WTC11 (cell line): ENCODE data around the gene TRIM16. TPM values are rescaled to one million over a fixed set of nuclear protein-coding genes. Genes with fewer than 3 reads are reported as not detected.
"Not testable (repeated sequence)": the region's sequence is repeated elsewhere in the genome, so short reads cannot be mapped to it uniquely, and the experiment has no call there.

ENCODE experiments used
- ATAC-seq: fragments of 200-7000 bp; cut with Tn5 transposase; 2 replicates; pipeline ENCODE4 v1.10.0; 2021; ENCODE audit warnings: mild to moderate bottlenecking, moderate library complexity
- CTCF ChIA-PET: fragments of 300-600 bp; sonication (Branson Sonifier 250); formaldehyde crosslinking; loops from one replicate; lab custom pipeline; 2021; ENCODE audit warnings: antibody characterized with exemption; lab: Charles Lee
- POLR2A ChIA-PET: fragments of 350-600 bp; sonication (Branson Sonifier 250); formaldehyde crosslinking; loops from one replicate; lab custom pipeline; 2021; ENCODE audit warnings: antibody characterized with exemption; lab: Charles Lee
- DNase-seq: peaks from one replicate; pipeline ENCODE4 v3.0.0; 2021; ENCODE audit warnings: low spot score
- H3K27ac Mint-ChIP-seq: 2 replicates; pipeline ENCODE4 v1.8.0; 2021; ENCODE audit warnings: mixed read lengths
- H3K27me3 Mint-ChIP-seq: 2 replicates; pipeline ENCODE4 v1.8.0; 2021; ENCODE audit warnings: low read depth, mild to moderate bottlenecking, moderate library complexity, mixed read lengths
- H3K36me3 Mint-ChIP-seq: 2 replicates; pipeline ENCODE4 v1.8.0; 2021; ENCODE audit warnings: mixed read lengths
- H3K4me1 Mint-ChIP-seq: 2 replicates; pipeline ENCODE4 v1.8.0; 2022; ENCODE audit warnings: mixed read lengths
- H3K4me3 Mint-ChIP-seq: 2 replicates; pipeline ENCODE4 v1.8.0; 2021; ENCODE audit warnings: mild to moderate bottlenecking, moderate library complexity, mixed read lengths
- H3K9me3 Mint-ChIP-seq: 2 replicates; pipeline ENCODE4 v1.8.0; 2021; ENCODE audit warnings: mixed read lengths
- ATF1 ChIP-seq: sonication (generic); formaldehyde crosslinking; IDR thresholded peaks from 2 replicates; pipeline ENCODE4 v1.8.1; 2023; ENCODE audit warnings: mild to moderate bottlenecking, moderate library complexity, missing genetic modification reagents
- FOXP4 ChIP-seq: sonication (generic); formaldehyde crosslinking; IDR thresholded peaks from 2 replicates; pipeline ENCODE4 v1.8.0; 2022; ENCODE audit warnings: mild to moderate bottlenecking, missing genetic modification reagents
- GTF2I ChIP-seq: fragments of 250-450 bp; sonication (Bioruptor Pico); conservative IDR thresholded peaks from 2 replicates; pipeline ENCODE4 v1.4.0; 2021; ENCODE audit warnings: mild to moderate bottlenecking
- HMGA2 ChIP-seq: fragments of 250-450 bp; sonication (Bioruptor Pico); IDR thresholded peaks from 2 replicates; pipeline ENCODE4 v1.4.0; 2021; ENCODE audit warnings: mild to moderate bottlenecking, moderate library complexity
- JAZF1 ChIP-seq: fragments of 250-450 bp; sonication (Bioruptor Pico); IDR thresholded peaks from 2 replicates; pipeline ENCODE4 v1.9.0; 2021; ENCODE audit warnings: moderate library complexity, mild to moderate bottlenecking, inconsistent platforms
- MXD4 ChIP-seq: fragments of 250-450 bp; sonication (Bioruptor Pico); IDR thresholded peaks from 2 replicates; pipeline ENCODE4 v1.8.0; 2021; ENCODE audit warnings: mild to moderate bottlenecking, moderate library complexity, borderline replicate concordance
- NR3C1 ChIP-seq: sonication (generic); formaldehyde crosslinking; conservative IDR thresholded peaks from 2 replicates; pipeline ENCODE4 v1.8.1; 2023; ENCODE audit warnings: low read depth, mild to moderate bottlenecking, missing genetic modification reagents
- RORB ChIP-seq: fragments of 250-450 bp; sonication (Bioruptor Pico); IDR thresholded peaks from 2 replicates; pipeline ENCODE4 v1.9.0; 2021; ENCODE audit warnings: mild to moderate bottlenecking
- TEAD4 ChIP-seq: sonication (generic); formaldehyde crosslinking; IDR thresholded peaks from 2 replicates; pipeline ENCODE4 v1.8.0; 2022; ENCODE audit warnings: mild to moderate bottlenecking, missing genetic modification reagents
- TP53 ChIP-seq: sonication (generic); formaldehyde crosslinking; IDR thresholded peaks from 2 replicates; pipeline ENCODE4 v1.8.1; 2023; ENCODE audit warnings: mild to moderate bottlenecking, missing genetic modification reagents
- ZNF219 ChIP-seq: sonication (generic); formaldehyde crosslinking; IDR thresholded peaks from 2 replicates; pipeline ENCODE4 v1.8.0; 2023; ENCODE audit warnings: missing genetic modification reagents, mild to moderate bottlenecking, borderline replicate concordance
- ZNF416 ChIP-seq: fragments of 250-450 bp; sonication (Bioruptor Pico); IDR thresholded peaks from 2 replicates; pipeline ENCODE4 v1.9.0; 2021; ENCODE audit warnings: mild to moderate bottlenecking, inconsistent platforms
- ZNF423 ChIP-seq: fragments of 250-450 bp; sonication (Bioruptor Pico); IDR thresholded peaks from 2 replicates; pipeline ENCODE4 v2.1.2; 2022; ENCODE audit warnings: mild to moderate bottlenecking, moderate library complexity
- ZNF671 ChIP-seq: fragments of 250-450 bp; sonication (Bioruptor Pico); IDR thresholded peaks from 2 replicates; pipeline ENCODE4 v1.8.0; 2021; ENCODE audit warnings: mild to moderate bottlenecking
- total RNA-seq: library from RNA; stranded (reverse); gene quantifications from 3 replicates; pipeline ENCODE4 v1.2.3, GENCODE V29; 2021
- TF ChIP-seq, protein P1 (sequence below): fragments of 250-450 bp; sonication (Bioruptor Pico); IDR thresholded peaks from 2 replicates; pipeline ENCODE4 v1.9.0; 2021; ENCODE audit warnings: moderate library complexity, mild to moderate bottlenecking, inconsistent platforms, borderline replicate concordance
- TF ChIP-seq, protein P2 (sequence below): fragments of 250-450 bp; sonication (Bioruptor Pico); IDR thresholded peaks from 2 replicates; pipeline ENCODE4 v1.9.0; 2021; ENCODE audit warnings: mild to moderate bottlenecking
- TF ChIP-seq, protein P3 (sequence below): sonication (generic); formaldehyde crosslinking; IDR thresholded peaks from 2 replicates; pipeline ENCODE4 v1.8.1; 2023; ENCODE audit warnings: mild to moderate bottlenecking, missing genetic modification reagents
- TF ChIP-seq, protein P4 (sequence below): sonication (generic); formaldehyde crosslinking; conservative IDR thresholded peaks from 2 replicates; pipeline ENCODE4 v1.8.1; 2022; ENCODE audit warnings: mild to moderate bottlenecking, missing genetic modification reagents
- TF ChIP-seq, protein P5 (sequence below): sonication (generic); formaldehyde crosslinking; IDR thresholded peaks from 2 replicates; pipeline ENCODE4 v1.8.0; 2023; ENCODE audit warnings: missing genetic modification reagents, mild to moderate bottlenecking, borderline replicate concordance
- TF ChIP-seq, protein P6 (sequence below): fragments of 250-450 bp; sonication (Bioruptor Pico); conservative IDR thresholded peaks from 2 replicates; pipeline ENCODE4 v1.9.0; 2021; ENCODE audit warnings: mild to moderate bottlenecking

The TRIM16 gene
- total RNA-seq, 1 experiment from 2014 or later, result 20.6 TPM

- POLR2A ChIA-PET, result no interaction called here
- DNase-seq (no peak), ATAC-seq (no peak)
- no peak overlapping the region for H3K4me3 Mint-ChIP-seq
- CTCF ChIA-PET, result no interaction called here
- no peaks in the 10 kb centered on the region for H3K27me3 Mint-ChIP-seq
- H3K9me3 Mint-ChIP-seq, result no peaks in the 10 kb centered on the region
- peaks cover 32% of the 10 kb centered on the region for H3K4me1 Mint-ChIP-seq
- peaks cover 8% of the 10 kb centered on the region; the same call in 1 of the 2 replicates for H3K36me3 Mint-ChIP-seq
- TF ChIP-seq ZNF219 (no peak), ATF1 (CRISPR knock-in tag) (no peak), TP53 (CRISPR knock-in tag) (no peak), GTF2I (CRISPR knock-in tag) (no peak), JAZF1 (no peak), TEAD4 (CRISPR knock-in tag) (no peak), ZNF416 (CRISPR knock-in tag) (no peak), ZNF671 (CRISPR knock-in tag) (no peak), NR3C1 (CRISPR knock-in tag) (no peak), HMGA2 (CRISPR knock-in tag) (no peak), MXD4 (CRISPR knock-in tag) (no peak), ZNF423 (CRISPR knock-in tag) (no peak), FOXP4 (no peak), RORB (no peak)
- TF ChIP-seq, protein P1, sequence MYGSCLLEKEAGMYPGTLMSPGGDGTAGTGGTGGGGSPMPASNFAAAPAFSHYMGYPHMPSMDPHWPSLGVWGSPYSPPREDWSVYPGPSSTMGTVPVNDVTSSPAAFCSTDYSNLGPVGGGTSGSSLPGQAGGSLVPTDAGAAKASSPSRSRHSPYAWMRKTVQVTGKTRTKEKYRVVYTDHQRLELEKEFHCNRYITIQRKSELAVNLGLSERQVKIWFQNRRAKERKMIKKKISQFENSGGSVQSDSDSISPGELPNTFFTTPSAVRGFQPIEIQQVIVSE (CRISPR knock-in tag), result no peak
- TF ChIP-seq, protein P2, sequence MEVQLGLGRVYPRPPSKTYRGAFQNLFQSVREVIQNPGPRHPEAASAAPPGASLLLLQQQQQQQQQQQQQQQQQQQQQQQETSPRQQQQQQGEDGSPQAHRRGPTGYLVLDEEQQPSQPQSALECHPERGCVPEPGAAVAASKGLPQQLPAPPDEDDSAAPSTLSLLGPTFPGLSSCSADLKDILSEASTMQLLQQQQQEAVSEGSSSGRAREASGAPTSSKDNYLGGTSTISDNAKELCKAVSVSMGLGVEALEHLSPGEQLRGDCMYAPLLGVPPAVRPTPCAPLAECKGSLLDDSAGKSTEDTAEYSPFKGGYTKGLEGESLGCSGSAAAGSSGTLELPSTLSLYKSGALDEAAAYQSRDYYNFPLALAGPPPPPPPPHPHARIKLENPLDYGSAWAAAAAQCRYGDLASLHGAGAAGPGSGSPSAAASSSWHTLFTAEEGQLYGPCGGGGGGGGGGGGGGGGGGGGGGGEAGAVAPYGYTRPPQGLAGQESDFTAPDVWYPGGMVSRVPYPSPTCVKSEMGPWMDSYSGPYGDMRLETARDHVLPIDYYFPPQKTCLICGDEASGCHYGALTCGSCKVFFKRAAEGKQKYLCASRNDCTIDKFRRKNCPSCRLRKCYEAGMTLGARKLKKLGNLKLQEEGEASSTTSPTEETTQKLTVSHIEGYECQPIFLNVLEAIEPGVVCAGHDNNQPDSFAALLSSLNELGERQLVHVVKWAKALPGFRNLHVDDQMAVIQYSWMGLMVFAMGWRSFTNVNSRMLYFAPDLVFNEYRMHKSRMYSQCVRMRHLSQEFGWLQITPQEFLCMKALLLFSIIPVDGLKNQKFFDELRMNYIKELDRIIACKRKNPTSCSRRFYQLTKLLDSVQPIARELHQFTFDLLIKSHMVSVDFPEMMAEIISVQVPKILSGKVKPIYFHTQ (CRISPR knock-in tag), result no peak
- TF ChIP-seq, protein P3, sequence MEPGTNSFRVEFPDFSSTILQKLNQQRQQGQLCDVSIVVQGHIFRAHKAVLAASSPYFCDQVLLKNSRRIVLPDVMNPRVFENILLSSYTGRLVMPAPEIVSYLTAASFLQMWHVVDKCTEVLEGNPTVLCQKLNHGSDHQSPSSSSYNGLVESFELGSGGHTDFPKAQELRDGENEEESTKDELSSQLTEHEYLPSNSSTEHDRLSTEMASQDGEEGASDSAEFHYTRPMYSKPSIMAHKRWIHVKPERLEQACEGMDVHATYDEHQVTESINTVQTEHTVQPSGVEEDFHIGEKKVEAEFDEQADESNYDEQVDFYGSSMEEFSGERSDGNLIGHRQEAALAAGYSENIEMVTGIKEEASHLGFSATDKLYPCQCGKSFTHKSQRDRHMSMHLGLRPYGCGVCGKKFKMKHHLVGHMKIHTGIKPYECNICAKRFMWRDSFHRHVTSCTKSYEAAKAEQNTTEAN (CRISPR knock-in tag), result no peak
- TF ChIP-seq, protein P4, sequence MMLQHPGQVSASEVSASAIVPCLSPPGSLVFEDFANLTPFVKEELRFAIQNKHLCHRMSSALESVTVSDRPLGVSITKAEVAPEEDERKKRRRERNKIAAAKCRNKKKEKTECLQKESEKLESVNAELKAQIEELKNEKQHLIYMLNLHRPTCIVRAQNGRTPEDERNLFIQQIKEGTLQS (CRISPR knock-in tag), result no peak
- TF ChIP-seq, protein P5, sequence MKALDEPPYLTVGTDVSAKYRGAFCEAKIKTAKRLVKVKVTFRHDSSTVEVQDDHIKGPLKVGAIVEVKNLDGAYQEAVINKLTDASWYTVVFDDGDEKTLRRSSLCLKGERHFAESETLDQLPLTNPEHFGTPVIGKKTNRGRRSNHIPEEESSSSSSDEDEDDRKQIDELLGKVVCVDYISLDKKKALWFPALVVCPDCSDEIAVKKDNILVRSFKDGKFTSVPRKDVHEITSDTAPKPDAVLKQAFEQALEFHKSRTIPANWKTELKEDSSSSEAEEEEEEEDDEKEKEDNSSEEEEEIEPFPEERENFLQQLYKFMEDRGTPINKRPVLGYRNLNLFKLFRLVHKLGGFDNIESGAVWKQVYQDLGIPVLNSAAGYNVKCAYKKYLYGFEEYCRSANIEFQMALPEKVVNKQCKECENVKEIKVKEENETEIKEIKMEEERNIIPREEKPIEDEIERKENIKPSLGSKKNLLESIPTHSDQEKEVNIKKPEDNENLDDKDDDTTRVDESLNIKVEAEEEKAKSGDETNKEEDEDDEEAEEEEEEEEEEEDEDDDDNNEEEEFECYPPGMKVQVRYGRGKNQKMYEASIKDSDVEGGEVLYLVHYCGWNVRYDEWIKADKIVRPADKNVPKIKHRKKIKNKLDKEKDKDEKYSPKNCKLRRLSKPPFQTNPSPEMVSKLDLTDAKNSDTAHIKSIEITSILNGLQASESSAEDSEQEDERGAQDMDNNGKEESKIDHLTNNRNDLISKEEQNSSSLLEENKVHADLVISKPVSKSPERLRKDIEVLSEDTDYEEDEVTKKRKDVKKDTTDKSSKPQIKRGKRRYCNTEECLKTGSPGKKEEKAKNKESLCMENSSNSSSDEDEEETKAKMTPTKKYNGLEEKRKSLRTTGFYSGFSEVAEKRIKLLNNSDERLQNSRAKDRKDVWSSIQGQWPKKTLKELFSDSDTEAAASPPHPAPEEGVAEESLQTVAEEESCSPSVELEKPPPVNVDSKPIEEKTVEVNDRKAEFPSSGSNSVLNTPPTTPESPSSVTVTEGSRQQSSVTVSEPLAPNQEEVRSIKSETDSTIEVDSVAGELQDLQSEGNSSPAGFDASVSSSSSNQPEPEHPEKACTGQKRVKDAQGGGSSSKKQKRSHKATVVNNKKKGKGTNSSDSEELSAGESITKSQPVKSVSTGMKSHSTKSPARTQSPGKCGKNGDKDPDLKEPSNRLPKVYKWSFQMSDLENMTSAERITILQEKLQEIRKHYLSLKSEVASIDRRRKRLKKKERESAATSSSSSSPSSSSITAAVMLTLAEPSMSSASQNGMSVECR (CRISPR knock-in tag), result no peak
- TF ChIP-seq, protein P6, sequence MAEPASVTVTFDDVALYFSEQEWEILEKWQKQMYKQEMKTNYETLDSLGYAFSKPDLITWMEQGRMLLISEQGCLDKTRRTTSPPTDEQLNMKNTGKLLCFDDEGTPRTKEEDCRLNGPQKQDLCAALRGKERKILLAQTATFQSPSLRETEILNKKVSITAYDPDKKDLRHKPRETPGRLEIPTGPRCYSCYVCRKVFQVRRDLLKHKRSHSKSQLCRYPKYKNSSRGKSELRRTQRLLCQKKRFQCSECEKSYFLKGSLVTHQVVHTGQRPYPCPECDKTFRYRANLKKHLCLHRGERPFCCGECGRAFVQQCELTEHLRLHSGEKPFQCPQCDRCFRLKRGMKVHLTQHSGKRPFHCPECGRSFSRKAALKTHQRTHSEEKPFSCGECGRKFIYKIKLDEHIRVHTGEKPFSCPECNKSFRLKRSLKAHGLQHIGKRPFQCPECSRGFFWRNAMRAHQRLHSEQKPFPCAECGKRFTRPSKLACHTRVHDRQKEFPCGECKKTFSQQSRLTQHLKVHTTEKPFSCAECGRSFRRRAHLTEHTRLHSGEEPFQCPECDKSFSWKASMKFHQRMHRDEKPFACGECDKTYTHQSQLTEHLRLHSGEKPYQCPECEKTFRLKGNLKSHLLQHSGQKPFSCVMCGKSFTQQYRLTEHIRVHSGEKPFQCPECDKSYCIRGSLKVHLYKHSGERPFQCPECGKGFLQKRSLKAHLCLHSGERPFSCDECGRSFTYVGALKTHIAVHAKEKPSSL (CRISPR knock-in tag), result no peak
- TF ChIP-seq, all 79 proteins: peak for 0
- H3K27ac Mint-ChIP-seq, result peak overlapping the region; percentile 87; the same call in 1 of the 2 replicates
Measured at GRCh38 chr17:15648386-15648785, 35.7 kb downstream of the TRIM16 start.

DNA sequence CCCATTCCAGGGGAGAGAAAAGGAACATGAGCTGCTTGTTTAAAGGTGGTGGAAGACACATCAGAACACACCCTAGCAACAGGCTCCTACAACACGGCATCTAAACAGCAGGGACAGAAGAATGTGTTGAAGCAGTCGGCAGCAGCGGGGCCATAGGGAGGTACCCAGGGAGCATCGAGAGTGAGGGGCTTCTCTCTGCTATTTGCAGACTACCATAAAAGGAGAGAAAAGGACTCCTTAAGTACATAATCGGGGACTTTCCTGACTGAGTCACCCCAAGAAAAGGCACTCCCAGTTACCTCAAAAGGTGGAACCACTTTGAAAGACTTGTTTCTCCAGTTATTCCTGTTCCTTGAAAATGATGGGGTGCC lies 38.2 kb downstream of the TRIM16 start:
- CTCF ChIA-PET, H3K27me3 Mint-ChIP-seq, H3K9me3 Mint-ChIP-seq, POLR2A ChIA-PET: not testable (repeated sequence)
- Mint-ChIP-seq H3K4me1 (peaks cover 16% of the 10 kb centered on the region), H3K4me3 (peak overlapping the region; percentile 7; the same call in 1 of the 2 replicates), H3K27ac (peak overlapping the region; percentile 95), H3K36me3 (peaks cover 16% of the 10 kb centered on the region)
- DNase-seq, result peak; percentile 23
- peak; percentile 78 for ATAC-seq
